GM08714 (cell line): Measurements from ENCODE around the gene TTC27.
"Not testable (repeated sequence)": the region's sequence is repeated elsewhere in the genome, so short reads cannot be mapped to it uniquely, and the experiment has no call there.

Source experiments
- H3K4me3 ChIP-seq: fragments of 200-500 bp; sonication (Bioruptor generic); 2 replicates; pipeline ENCODE4 v1.5.1; 2014; ENCODE audit warnings: mild to moderate bottlenecking, low read length, inconsistent platforms
- ZNF274 ChIP-seq: IDR thresholded peaks from 2 replicates; pipeline ENCODE4 v1.6.1; 2012; ENCODE audit warnings: mild to moderate bottlenecking, low read depth, low read length

Gene TTC27

GRCh38 chr2:32746669-32747068, 118.8 kb downstream of the TTC27 start:
- no peak overlapping the region for H3K4me3 ChIP-seq
- no peak for TF ChIP-seq ZNF274

DNA sequence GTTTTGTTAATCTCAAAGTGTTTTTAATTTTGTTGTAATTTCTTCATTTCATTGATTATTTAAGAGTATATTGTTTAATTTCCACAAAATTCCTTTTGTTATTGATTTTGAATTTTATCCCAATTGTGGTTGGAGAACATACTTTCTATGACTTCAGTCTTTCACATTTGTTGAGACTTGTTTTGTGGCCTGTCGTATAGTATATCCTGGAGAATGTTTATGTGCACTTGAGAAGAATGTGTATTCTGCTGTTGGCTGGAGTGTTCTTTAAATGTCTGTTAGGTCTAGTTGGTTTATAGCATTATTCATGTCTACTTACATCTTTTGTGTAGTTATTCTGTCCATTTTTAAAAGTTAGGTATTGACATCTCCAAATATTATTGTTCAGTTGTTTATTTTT, 120.3 kb downstream of the TTC27 start:
- no peak for TF ChIP-seq ZNF274
- no peak overlapping the region for H3K4me3 ChIP-seq

DNA sequence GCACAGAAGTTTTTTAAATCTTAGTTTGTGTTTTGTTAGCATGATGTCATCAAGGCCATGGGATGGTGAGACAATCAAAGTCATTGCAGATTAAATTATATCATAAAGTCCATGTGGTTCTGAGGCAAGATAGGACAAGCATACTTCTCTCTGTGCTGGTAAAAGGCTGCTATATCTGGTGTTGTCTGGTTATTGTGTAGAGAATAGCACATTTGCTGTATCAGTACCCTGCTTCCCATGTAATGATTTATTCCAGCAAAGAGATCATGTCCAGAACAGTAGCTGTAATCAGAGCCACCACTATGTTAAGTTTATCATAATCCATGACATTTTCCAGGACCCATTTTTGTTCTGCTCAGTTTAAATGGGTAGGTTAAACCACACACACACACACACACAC, 123.0 kb downstream of the TTC27 start:
- no peak overlapping the region for H3K4me3 ChIP-seq
- TF ChIP-seq ZNF274, result no peak

DNA sequence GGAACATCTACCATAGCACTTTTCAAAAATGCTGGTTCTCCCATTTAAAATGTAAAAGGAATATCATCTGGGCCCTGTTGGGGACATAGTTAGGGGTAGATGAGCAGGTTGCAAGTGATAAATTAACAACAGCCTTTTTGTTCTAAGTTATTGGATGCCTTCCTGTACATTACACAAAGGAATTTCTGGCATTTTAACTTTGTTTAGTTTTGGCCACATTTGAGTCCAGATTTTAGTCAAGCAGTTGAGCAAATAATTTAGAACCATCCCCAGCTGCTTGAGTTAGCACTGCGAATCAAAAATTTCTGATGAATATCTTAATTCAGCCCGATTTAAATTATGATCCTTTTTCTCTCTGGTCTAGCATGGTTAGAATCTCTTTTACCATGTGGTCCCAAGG, 124.4 kb downstream of the TTC27 start:
- no peak for TF ChIP-seq ZNF274
- H3K4me3 ChIP-seq, result no peak overlapping the region

- TF ChIP-seq ZNF274, result no peak
- no peak overlapping the region for H3K4me3 ChIP-seq
These were observed 125.1 kb downstream of the TTC27 start for GRCh38 chr2:32752952-32753351.

DNA sequence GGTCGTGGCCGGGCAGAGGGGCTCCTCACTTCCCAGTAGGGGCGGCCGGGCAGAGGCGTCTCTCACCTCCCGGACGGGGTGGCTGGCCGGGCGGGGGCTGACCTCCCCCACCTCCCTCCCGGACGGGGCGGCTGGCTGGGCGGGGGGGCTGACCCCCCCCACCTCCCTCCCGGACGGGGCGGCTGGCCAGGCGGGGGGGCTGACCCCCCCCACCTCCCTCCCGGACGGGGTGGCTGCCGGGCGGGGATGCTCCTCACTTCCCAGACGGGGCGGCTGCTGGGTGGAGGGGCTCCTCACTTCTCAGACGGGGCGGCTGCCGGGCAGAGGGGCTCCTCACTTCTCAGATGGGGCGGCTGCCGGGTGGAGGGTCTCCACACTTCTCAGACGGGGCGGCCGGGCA, 126.8 kb downstream of the TTC27 start:
- not testable (repeated sequence) for H3K4me3 ChIP-seq

DNA sequence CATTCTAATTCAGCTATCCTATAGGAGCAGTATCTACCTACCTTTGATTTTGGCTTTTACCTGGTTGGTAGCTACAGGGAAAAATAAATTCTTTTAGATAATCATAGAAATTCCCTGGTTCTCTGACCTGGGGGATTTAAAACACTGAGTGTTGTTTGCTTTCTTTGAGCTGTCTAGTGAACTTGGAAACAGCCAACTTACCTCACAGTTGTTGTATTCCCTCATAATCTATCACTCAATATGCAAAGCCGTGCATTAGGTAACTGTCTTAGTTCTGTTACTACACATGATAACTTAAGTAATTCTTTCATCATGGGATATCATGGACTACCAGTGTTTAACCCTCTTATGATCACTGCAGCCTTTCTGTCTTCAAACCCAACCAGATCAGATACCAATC, 127.8 kb downstream of the TTC27 start:
- no peak overlapping the region for H3K4me3 ChIP-seq
- TF ChIP-seq ZNF274, result no peak

DNA sequence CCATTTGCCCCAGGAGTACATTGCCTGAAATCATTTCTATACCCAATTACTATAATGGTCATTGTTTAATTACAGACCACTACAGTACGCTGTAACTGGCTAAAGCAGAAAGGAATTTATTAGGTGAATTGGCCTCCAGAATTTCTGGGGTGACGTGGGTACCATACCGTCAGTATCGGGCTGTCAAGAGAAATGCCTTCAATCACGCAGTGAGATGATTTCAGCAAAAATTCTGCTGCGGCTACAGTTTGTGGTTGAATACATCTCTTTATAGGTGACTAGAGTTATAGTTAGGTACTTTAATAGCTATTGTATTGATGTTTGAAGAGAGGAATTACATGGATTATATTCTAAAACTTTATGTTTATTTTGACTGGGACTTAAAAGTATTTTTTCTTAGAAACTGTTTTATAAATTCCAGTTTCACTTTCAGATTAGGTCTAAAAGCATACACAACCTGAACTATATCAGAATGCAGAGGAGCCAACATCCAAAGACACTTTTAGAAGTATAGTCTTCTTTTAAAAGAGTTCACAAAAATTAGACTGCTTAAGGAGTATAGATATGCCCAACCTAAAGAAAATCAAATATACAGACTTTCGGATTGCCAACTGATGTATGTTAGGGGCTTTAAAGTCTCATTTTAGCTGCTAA, 128.4 kb downstream of the TTC27 start:
- peak overlapping the region; percentile 49; the same call in 1 of the 2 replicates for H3K4me3 ChIP-seq
- no peak for TF ChIP-seq ZNF274

DNA sequence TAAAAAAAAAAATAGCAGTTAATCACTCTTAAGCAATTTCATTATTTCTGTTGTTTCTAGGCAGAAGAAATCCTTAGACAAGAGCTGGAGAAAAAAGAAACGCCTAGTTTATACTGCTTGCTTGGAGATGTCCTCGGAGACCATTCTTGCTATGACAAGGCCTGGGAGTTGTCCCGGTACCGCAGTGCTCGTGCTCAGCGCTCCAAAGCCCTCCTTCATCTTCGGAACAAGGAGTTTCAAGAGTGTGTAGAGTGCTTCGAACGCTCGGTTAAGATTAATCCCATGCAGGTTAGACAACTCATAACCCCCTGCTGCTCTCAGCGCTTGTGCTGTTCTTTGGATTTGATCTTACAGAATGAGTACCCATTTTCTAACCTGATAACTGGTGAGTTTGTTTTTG, 130.4 kb downstream of the TTC27 start:
- TF ChIP-seq ZNF274, result no peak
- H3K4me3 ChIP-seq, result no peak overlapping the region

- TF ChIP-seq ZNF274, result no peak
- H3K4me3 ChIP-seq, result no peak overlapping the region
These were observed 132.8 kb downstream of the TTC27 start for GRCh38 chr2:32760628-32761027.

- H3K4me3 ChIP-seq, result no peak overlapping the region
- no peak for TF ChIP-seq ZNF274
These were observed 140.7 kb downstream of the TTC27 start for GRCh38 chr2:32768387-32769174.

DNA sequence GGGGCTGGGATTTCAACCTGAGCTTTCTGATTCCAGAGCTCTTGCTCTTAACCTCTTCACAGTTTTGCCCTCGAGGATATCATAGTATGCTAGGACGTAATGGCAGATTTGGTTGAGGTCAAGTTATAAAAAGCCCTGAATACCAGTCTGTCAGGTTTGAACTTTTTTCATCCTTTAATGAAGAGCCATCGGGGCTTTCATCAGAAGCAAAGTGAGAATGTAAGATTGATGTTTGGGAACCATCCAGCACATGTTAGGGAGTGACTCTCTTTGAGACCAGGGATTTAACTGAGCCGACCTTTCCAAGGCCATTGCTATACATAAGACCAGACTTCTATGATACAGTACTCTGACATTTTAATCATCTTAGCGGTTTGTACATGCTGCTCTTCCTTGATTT, 142.5 kb downstream of the TTC27 start:
- TF ChIP-seq ZNF274, result no peak
- H3K4me3 ChIP-seq, result no peak overlapping the region

DNA sequence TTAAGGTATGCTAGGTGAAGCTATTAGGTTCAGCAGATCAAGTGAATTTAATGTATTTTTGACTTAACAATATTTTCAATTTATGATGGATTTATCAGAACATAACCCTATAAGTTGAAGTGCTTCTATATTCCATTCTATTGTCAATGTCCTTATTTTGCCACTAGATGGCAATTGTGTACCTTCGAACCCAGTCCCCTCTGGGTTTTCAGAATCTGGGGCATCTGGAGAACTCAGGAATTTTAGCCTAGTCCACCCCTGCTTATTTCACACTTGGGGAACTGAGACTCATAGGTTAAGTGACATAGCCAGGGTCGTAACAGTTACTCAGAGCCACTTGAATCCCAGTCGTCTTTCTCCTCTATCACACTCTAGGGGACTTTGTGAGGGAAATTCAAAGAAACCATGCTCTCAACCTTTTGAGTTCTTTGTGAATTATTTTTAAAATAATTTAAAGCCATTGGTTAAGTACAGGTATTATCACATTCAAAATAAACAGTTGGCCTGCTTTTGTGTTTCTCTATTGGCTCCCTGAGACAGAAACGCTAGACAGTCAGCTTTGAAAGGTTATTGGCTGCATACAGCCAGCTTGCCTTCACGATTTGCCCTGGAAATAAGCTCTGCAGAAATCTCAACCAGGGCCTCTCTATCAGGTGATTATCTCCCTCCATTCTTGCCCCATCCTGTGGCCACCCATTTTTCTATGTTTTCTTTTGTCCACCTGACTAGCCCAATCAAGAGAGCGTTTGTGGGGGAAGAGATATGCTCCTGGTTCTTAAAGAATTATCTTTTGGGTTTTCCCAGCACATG, 145.0 kb downstream of the TTC27 start:
- no peak for TF ChIP-seq ZNF274
- no peak overlapping the region for H3K4me3 ChIP-seq

DNA sequence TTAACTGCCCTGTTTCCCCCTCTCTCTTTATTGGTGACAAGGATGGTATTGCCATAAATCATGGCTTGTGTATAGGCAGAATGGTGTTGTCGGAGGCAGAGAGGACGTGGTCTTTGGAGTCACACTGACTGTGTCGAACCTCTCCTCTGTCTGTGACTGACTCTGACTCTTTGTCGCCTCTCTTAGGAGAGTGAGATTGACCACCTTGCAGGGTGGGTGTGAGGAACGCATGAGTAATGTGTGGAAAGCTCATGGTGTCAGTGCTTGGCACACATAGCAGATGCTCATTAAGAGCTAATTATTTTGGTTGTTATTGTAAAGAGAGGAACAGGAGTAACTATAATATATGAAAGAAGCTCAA, 145.6 kb downstream of the TTC27 start:
- no peak for TF ChIP-seq ZNF274
- no peak overlapping the region for H3K4me3 ChIP-seq

DNA sequence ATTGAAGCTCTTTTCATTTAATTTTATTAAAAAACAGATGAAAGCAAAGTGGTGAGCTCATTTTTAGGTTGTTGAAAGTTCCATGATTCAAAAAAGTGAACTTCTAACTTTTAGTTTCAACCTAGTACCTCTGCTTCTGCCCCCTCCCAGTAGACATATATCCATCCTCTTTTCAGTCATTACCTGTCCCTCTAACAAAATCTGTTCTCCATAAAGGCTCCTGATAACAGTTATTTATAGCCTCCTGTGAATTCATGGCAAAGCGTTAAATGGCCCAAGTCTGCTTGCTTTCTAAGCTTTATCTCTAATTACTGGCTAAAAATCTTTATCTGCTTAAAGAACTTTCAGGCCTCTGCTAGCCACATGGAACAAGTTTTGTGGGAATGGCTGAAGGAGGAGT, 148.1 kb downstream of the TTC27 start:
- no peak for TF ChIP-seq ZNF274
- no peak overlapping the region for H3K4me3 ChIP-seq
